HG02973 (cell line): ENCODE results near the gene SNX7.

ENCODE experiments used
- ATAC-seq: cut with Tn5 transposase; IDR thresholded peaks from one replicate; pipeline ENCODE4 v1.9.1; 2021; ENCODE audit warnings: moderate library complexity; ENCODE audit not compliant: unreplicated experiment

The SNX7 gene

DNA sequence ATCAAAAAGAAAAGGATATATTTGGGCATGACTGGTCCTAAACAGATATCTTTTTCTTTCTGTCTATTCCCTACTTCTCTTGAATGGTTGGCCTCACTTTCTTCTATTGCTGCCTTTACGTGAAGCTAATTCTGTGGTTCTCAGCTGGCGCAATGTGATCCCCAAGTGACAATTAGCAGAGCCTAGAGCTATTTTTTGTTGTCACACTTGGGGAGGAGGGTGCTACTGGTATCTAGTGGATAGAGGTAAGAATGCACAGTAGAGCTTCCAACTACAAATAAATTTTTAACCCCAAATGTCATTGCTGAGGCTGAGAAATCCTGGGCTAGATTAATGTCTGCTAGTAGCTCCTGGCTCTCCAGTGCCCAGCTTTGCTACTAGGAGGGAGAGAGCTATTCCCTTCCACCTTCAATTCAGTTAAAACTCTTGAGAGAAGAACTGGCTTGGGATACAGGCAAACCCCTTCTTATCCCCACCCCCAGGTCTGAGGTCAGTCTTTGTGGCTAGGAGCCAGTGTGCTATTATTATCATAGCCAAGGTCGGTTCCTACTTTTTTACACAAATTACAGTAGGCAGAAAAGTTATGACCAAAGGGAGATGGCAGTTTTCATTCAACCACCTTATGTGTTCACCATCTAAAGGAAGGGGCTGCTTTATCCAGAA lies 102.1 kb downstream of the SNX7 start:
- ATAC-seq = no peak

DNA sequence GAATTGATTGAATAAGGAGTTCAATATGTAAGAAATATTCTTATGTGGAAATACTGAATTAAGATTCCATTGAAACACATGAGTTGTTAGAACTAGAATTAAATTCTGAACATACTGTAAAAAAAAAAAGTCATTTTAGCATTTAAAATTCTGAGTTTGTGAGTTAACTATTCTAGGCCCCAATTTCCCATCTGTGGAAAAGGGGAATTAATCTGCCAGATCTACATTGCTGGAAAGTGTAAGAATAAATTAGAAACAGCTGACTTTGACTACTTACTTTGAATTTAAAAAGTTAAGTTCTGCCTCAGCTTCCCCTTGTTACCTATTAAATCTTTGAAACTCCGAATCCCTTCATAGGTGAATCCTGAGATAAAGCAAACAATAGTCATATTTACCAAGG lies 103.0 kb downstream of the SNX7 start:
- no peak for ATAC-seq

DNA sequence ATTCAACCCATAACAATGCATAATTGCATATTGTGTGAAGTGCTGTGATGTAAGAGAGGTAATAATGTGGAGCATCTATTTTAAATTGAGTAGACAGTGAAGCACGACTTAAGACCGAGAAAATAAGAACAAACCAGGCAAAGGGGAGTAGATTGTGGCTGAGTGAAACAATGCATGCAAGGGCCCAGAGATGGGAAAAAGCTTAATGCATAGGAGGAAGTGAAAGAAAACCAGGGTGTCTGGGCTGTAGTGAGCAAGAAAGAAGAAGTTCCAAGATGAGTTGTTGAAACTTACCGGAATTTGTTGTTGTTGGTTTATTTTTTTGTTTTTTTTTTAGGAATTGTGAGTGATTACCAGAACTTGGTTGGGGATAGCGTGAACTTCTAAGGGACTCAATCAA lies 104.7 kb downstream of the SNX7 start:
- ATAC-seq = peak; percentile 73

DNA sequence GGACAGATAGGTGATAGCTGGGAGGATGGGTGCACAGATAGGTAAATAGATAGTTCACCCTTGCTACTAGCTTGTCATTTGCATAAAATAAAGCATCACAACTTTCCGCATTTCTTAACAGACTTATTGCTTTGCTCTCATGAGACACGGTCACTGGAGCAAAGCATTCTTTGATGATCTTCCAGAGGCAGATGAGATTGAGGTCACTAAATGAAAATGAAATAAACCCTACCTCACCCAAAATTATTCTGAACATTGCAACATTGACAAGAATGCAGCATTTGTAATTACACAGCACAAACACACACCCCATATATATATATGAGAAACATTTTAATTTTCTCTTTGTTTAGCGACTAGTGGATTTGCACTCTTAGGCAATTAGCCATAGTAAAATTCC lies 107.6 kb downstream of the SNX7 start:
- ATAC-seq = no peak

DNA sequence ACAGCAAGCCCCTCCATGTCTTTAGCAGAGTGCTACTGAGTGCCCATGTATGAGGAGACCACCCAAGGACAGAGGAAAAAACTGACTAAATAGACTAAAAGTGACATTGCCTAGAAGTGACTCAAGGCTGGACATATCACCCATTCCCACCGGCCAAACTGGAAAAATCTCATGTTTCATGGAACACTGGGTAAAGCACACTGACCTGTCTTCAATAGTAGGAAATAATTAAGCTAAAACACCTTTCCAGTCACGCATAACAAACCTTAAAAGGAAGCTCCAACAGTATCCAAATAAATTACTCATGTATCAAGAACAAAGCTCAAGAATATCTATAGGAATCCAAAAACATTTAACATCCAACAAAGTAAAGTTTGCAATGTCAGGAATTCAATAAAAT lies 120.4 kb downstream of the SNX7 start:
- ATAC-seq = no peak

DNA sequence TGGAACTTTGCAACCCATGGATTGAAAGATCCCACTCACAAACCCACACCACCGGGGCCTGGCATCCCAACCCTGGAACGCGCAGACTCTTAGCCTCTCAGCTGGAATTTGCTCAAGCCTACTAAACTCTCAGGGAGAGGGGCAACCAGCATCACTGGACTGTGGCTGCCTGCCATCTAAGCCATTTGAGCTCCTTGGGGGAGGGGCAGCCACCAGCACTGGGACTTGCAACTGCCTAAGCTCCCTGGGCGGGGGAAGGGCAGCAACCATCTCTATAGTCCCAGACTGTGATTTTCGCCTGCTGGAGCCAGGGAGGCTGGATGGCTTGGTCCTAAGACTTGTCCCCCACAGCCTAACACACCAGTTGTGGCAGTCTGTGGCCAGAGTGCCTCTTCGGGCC lies 122.3 kb downstream of the SNX7 start:
- ATAC-seq = no peak

DNA sequence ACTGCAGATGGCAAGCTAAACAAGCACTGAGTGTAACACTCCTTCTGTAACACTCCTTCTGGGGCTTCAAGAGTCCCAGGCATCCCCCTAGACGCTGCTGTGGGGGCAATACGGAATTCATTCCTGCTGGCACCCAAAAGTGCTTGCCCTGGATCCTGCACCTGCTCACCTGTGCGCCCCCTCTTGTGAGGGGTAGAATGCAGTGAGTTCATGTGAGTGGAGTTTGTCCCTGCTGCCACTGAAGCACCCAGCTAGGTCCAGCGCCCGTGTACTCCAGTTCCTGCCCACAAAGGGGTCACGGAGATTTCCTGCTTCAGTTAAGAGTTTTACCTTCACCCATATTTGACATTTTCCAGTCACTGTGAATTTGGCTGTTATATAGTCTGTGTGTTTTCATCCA lies 130.0 kb downstream of the SNX7 start:
- ATAC-seq = no peak

DNA sequence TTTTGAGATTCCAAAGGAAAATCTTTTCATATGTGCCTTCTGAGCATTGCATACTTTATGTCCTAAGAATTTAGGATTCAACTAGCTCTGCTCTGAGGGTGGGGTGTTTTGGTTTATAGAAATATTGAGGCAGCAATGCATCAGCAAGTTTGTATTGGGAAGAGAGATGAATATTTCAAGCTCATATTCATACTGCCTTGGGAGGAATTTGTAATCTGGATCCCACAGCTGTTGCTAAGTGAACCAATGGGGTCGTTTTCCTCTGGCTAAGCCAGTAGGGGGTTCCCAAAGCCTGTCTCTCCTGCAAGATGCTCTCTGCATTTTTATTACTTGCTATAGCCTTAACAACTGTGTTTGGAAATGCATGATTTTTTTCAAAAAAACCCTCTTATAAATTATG lies 130.6 kb downstream of the SNX7 start:
- no peak for ATAC-seq

DNA sequence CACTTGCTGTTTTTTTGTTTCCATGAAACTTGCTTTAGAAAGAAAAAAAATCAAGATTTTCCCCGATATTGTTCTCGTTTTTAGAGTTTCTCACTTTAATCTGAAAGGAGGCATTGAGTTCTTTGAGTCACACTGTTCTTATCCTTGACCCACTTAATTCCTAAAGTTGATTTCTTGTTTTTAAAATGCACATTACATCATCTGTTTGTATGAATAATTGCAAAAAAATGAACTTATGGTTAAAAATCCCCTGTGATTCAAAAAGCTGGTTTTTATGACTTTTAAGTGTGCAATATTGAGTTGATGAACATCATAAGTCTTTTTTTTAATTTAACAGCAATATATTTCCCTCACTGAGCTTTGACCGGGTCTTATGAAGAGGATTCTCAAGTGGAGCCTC lies 131.6 kb downstream of the SNX7 start:
- no peak for ATAC-seq

DNA sequence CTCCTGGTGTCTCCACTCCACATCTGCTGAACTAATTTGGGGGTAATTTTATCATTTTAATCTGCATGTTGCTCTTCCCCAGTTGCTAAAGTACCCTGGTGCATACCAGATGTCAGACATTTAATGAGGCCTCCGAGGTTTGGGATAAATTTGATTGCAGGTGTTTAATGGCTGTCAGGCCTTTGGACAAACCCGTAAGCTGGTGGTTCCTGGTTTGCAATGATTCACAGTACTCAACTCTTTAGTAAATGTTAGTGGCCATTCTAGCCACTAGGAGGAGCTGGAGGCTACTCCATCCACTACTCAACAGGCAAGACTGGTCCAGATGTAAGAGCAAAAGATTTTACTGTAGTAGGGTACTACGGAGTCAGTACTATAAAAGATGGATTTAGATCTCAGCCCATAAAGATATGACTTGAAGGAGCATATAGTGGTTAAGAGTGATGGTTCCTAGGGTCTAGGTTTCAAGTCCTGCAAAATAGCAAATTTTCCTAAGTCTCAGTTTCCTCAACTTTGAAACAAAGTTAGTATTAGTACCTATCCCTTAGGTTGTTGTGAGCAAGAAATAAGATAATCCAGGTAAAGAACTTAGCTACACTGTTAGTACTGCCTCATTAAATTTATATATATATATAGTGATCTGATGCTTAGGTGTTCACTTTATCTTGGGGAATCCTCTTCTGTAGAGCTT lies 132.8 kb downstream of the SNX7 start:
- peak; percentile 98 for ATAC-seq

DNA sequence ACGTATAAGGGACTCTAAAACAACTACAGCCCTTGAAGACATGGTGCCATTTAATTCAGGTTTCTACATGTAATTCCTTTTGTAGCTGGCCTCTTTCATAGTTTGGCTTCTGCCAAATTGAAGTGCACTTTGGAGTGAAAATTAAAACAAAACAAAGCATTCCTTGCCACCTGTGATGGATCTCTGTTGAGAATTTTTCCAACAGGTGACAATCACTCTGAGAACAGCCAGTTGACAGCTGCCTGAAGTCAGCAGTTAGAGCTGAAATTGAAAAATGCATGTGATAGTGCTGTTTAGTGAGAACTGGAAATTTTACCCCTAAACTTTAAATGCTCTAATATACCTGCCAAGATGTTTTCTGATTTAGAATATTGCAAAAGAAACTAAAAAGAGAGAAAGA lies 134.5 kb downstream of the SNX7 start:
- no peak for ATAC-seq

DNA sequence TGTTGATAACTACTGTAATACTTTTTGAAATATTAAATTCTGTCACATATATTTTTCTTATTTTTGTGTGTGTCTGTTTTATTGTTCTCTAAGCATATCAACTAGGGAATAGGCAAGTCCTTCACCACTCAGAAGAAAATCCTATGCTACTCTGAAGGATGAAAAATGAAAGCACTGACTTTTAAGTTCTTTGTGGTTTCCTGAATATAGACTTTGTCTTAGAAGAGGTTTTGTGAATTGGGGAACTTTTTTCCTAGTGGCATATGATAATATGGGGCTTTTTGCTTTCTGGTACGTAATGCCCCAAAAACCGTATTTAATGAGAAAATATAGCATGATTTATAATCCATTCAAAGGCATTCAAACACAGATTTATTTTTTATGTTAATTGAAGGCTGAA lies 136.0 kb downstream of the SNX7 start:
- no peak for ATAC-seq
